Liver (tissue), 9 donors: ENCODE results near the gene MUC6. TPM values are rescaled to one million over a fixed set of nuclear protein-coding genes. Genes with fewer than 3 reads are reported as not detected.

Experiments used
- DNase-seq: peaks from one replicate; pipeline ENCODE4 v3.0.0-alpha.2; 2017; ENCODE audit warnings: low spot score
- H3K27ac ChIP-seq, 2 donors: one replicate each; pipeline ENCODE4 v1.7.0; 2013; ENCODE audit warnings: inconsistent platforms in 2 of 2, low read length in 2 of 2, control low read depth in 1 of 2, low read depth in 1 of 2, mild to moderate bottlenecking in 1 of 2
- H3K27me3 ChIP-seq, 4 donors: one replicate each; pipeline versions ENCODE4 v1.6.1 to v1.7.0; 2013; ENCODE audit warnings: low read length in 3 of 4, inconsistent platforms in 1 of 4, mild to moderate bottlenecking in 1 of 4, moderate library complexity in 1 of 4; ENCODE audit not compliant: control insufficient read depth in 4 of 4, insufficient read depth in 4 of 4
- H3K36me3 ChIP-seq, 4 donors: one replicate each; pipeline versions ENCODE4 v1.6.1 to v1.7.0; 2013; ENCODE audit warnings: low read length in 3 of 4, mild to moderate bottlenecking in 3 of 4, low read depth in 1 of 4, moderate library complexity in 1 of 4; ENCODE audit not compliant: control insufficient read depth in 4 of 4, insufficient read depth in 3 of 4
- H3K4me1 ChIP-seq, 4 donors: one replicate each; pipeline versions ENCODE4 v1.6.1 to v1.7.0; 2013; ENCODE audit warnings: low read length in 3 of 4, mild to moderate bottlenecking in 3 of 4, moderate library complexity in 1 of 4; ENCODE audit not compliant: control insufficient read depth in 4 of 4, insufficient read depth in 4 of 4
- H3K4me3 ChIP-seq, 3 donors: one replicate each; pipeline versions ENCODE4 v1.6.1 to v1.7.0; 2013; ENCODE audit warnings: low read length in 3 of 3, control low read depth in 1 of 3, low read depth in 1 of 3, mild to moderate bottlenecking in 1 of 3
- H3K9ac ChIP-seq, 2 donors: one replicate each; pipeline ENCODE4 v1.7.0; 2013; ENCODE audit warnings: low read length in 2 of 2, mild to moderate bottlenecking in 2 of 2, moderate library complexity in 2 of 2, control low read depth in 1 of 2, low read depth in 1 of 2
- H3K9me3 ChIP-seq, 4 donors: one replicate each; pipeline versions ENCODE4 v1.6.1 to v1.7.0; 2013; ENCODE audit warnings: low read length in 3 of 4; ENCODE audit not compliant: control insufficient read depth in 4 of 4
- EGR1 ChIP-seq, 2 donors: IDR thresholded peaks; 2 replicates each; pipeline ENCODE4 v1.6.1; 2016 to 2018; ENCODE audit warnings: antibody characterized with exemption in 2 of 2, low read depth in 2 of 2
- FOXA1 ChIP-seq: IDR thresholded peaks from 2 replicates; pipeline ENCODE4 v1.6.1; 2016; ENCODE audit warnings: antibody characterized with exemption
- FOXA2 ChIP-seq: IDR thresholded peaks from 2 replicates; pipeline ENCODE4 v1.6.1; 2016; ENCODE audit warnings: antibody characterized with exemption
- GABPA ChIP-seq, 2 donors: IDR thresholded peaks in 1 of 2; conservative IDR thresholded peaks in 1 of 2; 2 replicates each; pipeline ENCODE4 v1.6.1; 2016; ENCODE audit warnings: antibody characterized with exemption in 2 of 2, mild to moderate bottlenecking in 1 of 2, moderate library complexity in 1 of 2
- HNF4A ChIP-seq, 2 donors: conservative IDR thresholded peaks; 2 replicates each; pipeline ENCODE4 v1.6.1; 2016; ENCODE audit warnings: antibody characterized with exemption in 2 of 2, mild to moderate bottlenecking in 2 of 2
- HNF4G ChIP-seq: IDR thresholded peaks from 2 replicates; pipeline ENCODE4 v1.6.1; 2016; ENCODE audit warnings: antibody characterized with exemption
- JUND ChIP-seq, 2 donors: IDR thresholded peaks; 2 replicates each; pipeline ENCODE4 v1.6.1; 2016; ENCODE audit warnings: antibody characterized with exemption in 2 of 2
- NR2F2 ChIP-seq: IDR thresholded peaks from 2 replicates; pipeline ENCODE4 v1.6.1; 2016; ENCODE audit warnings: antibody characterized with exemption
- RAD21 ChIP-seq, 2 donors: IDR thresholded peaks; 2 replicates each; pipeline ENCODE4 v1.6.1; 2016; ENCODE audit warnings: antibody characterized with exemption in 2 of 2, mild to moderate bottlenecking in 2 of 2
- RXRA ChIP-seq, 2 donors: IDR thresholded peaks; 2 replicates each; pipeline ENCODE4 v1.6.1; 2017 to 2018; ENCODE audit warnings: antibody characterized with exemption in 2 of 2, mild to moderate bottlenecking in 1 of 2
- TAF1 ChIP-seq: conservative IDR thresholded peaks from 2 replicates; pipeline ENCODE4 v1.6.1; 2016; ENCODE audit warnings: antibody characterized with exemption, mild to moderate bottlenecking
- YY1 ChIP-seq: IDR thresholded peaks from 2 replicates; pipeline ENCODE4 v1.6.1; 2016; ENCODE audit warnings: antibody characterized with exemption, mild to moderate bottlenecking
- WGBS: extraction: QIAGEN DNeasy Blood & Tissue Kit; methylation state at CpG from one replicate; pipeline ENCODE4 v1.1.7; 2013; 5-methylcytosine and 5-hydroxymethylcytosine counted together
- polyA plus RNA-seq, 2 donors: library from polyadenylated mRNA; stranded (reverse) in 1 of 2; unstranded in 1 of 2; fragments of 200-250 nt in 1 of 2; fragments of >200 nt in 1 of 2; fragmentation: Nextera tagmentation in 1 of 2; extraction: Ambion mirVana in 1 of 2; gene quantifications; one replicate each; pipeline versions ENCODE4 v1.2.1 to v1.2.3, GENCODE V29; 2013 to 2015
- total RNA-seq, 2 donors: library from RNA; depleted of rRNA; stranded (reverse); fragments of >200 nt; gene quantifications; one replicate each; pipeline ENCODE4 v1.2.3, GENCODE V29; 2014
- TF ChIP-seq, protein P1 (sequence below): IDR thresholded peaks from 2 replicates; pipeline ENCODE4 v1.6.1; 2016; ENCODE audit warnings: antibody characterized with exemption
- TF ChIP-seq, protein P2 (sequence below): IDR thresholded peaks from 2 replicates; pipeline ENCODE4 v1.6.1; 2016; ENCODE audit warnings: antibody characterized with exemption, mild to moderate bottlenecking
- TF ChIP-seq, protein P3 (sequence below): fragments of 150-350 bp; IDR thresholded peaks from 2 replicates; pipeline ENCODE4 v1.5.1; 2017; ENCODE audit warnings: improper control_type of control experiment, low read depth, low read length; ENCODE audit not compliant: missing input control
- TF ChIP-seq, protein P4 (sequence below): IDR thresholded peaks from 2 replicates; pipeline ENCODE4 v1.6.1; 2016; ENCODE audit warnings: antibody characterized with exemption
- TF ChIP-seq, protein P5 (sequence below): IDR thresholded peaks from 2 replicates; pipeline ENCODE4 v1.6.1; 2016; ENCODE audit warnings: antibody characterized with exemption
- donor health status: healthy.
- donor health status: healthy.
- donor health status: healthy.
- donor health status: healthy.
- donor health status: healthy.

Gene MUC6
- total and polyA plus RNA-seq, 4 donors = 0.05 to 0.54 (median 0.18) TPM

DNA sequence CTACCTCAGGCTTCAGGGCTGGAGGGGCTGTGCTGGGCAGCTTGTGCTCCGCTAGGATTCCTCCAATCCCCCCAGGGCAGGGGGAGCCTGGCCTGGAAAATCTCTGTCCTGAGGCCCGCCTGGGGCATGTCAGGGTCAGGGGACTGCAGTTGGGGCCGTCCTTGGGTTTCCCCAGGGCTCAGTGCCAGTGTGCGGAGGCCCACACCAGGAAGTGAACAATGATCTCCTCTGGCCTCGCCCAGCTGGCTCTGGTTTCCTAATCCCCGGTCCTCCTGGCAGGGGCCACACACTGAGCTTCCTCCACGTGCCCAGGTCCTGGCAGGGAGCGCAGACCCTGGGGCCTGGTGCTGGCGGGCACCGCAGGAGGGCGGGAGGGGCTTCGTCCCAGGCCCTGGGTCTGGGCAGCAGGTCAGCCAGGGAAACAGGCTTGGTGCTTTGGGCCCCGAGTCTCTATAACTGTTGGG lies 36.8 kb upstream of the MUC6 start:
- TF ChIP-seq, protein P1, sequence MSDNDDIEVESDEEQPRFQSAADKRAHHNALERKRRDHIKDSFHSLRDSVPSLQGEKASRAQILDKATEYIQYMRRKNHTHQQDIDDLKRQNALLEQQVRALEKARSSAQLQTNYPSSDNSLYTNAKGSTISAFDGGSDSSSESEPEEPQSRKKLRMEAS = no peak
- peak; percentile 31 for TF ChIP-seq NR2F2
- no peak overlapping the region for H3K4me3 ChIP-seq
- H3K27me3 ChIP-seq = no peaks in the 10 kb centered on the region
- H3K9me3 ChIP-seq = no peaks in the 10 kb centered on the region
- no peak for DNase-seq
- WGBS = 26% methylated on average over 13 of the region's 13 CpGs
- peaks cover 0 to 6% (median 3%) of the 10 kb centered on the region in 4 donors for H3K4me1 ChIP-seq
- H3K9ac ChIP-seq = no peak overlapping the region
- no peak overlapping the region for H3K27ac ChIP-seq
- no peaks in the 10 kb centered on the region for H3K36me3 ChIP-seq

DNA sequence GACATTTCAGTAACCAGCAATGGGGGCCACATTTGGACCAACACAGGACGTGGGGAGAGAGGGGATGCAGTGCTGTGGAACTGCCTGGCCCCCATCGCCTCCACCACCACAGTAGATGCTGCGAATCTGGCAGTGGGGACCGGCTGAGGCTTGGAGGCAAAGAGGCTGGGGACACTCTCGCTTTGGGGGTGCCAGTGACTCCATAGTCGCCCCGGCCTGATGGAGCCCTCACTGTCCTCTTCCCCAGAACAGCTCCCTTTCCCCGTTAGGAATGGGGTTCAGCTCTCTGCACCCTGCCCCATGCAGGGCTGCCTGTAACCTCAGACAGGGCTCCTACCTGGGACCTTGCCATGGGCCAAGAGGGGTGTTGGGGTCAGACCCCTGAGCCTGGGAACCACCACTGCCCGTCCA lies 36.3 kb upstream of the MUC6 start:
- TF ChIP-seq EGR1 (IDR thresholded peaks at IDR 0.05; ENCODE audit: low read depth in 2 of 2) (no peak), JUND (IDR thresholded peaks at IDR 0.05) (no peak), RXRA (IDR thresholded peaks at IDR 0.05) (no peak), RAD21 (IDR thresholded peaks at IDR 0.05) (no peak), TAF1 (no peak), HNF4G (no peak), YY1 (no peak), FOXA1 (no peak), HNF4A (conservative IDR thresholded peaks at IDR 0.05) (no peak), GABPA (IDR thresholded peaks at IDR 0.05 in 1 of 2, conservative IDR thresholded peaks at IDR 0.05 in 1 of 2) (no peak), FOXA2 (no peak)
- TF ChIP-seq, protein P2, sequence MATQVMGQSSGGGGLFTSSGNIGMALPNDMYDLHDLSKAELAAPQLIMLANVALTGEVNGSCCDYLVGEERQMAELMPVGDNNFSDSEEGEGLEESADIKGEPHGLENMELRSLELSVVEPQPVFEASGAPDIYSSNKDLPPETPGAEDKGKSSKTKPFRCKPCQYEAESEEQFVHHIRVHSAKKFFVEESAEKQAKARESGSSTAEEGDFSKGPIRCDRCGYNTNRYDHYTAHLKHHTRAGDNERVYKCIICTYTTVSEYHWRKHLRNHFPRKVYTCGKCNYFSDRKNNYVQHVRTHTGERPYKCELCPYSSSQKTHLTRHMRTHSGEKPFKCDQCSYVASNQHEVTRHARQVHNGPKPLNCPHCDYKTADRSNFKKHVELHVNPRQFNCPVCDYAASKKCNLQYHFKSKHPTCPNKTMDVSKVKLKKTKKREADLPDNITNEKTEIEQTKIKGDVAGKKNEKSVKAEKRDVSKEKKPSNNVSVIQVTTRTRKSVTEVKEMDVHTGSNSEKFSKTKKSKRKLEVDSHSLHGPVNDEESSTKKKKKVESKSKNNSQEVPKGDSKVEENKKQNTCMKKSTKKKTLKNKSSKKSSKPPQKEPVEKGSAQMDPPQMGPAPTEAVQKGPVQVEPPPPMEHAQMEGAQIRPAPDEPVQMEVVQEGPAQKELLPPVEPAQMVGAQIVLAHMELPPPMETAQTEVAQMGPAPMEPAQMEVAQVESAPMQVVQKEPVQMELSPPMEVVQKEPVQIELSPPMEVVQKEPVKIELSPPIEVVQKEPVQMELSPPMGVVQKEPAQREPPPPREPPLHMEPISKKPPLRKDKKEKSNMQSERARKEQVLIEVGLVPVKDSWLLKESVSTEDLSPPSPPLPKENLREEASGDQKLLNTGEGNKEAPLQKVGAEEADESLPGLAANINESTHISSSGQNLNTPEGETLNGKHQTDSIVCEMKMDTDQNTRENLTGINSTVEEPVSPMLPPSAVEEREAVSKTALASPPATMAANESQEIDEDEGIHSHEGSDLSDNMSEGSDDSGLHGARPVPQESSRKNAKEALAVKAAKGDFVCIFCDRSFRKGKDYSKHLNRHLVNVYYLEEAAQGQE = no peak
- TF ChIP-seq, protein P3, sequence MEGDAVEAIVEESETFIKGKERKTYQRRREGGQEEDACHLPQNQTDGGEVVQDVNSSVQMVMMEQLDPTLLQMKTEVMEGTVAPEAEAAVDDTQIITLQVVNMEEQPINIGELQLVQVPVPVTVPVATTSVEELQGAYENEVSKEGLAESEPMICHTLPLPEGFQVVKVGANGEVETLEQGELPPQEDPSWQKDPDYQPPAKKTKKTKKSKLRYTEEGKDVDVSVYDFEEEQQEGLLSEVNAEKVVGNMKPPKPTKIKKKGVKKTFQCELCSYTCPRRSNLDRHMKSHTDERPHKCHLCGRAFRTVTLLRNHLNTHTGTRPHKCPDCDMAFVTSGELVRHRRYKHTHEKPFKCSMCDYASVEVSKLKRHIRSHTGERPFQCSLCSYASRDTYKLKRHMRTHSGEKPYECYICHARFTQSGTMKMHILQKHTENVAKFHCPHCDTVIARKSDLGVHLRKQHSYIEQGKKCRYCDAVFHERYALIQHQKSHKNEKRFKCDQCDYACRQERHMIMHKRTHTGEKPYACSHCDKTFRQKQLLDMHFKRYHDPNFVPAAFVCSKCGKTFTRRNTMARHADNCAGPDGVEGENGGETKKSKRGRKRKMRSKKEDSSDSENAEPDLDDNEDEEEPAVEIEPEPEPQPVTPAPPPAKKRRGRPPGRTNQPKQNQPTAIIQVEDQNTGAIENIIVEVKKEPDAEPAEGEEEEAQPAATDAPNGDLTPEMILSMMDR = no peak
- TF ChIP-seq, protein P1 = no peak
- TF ChIP-seq, protein P4, sequence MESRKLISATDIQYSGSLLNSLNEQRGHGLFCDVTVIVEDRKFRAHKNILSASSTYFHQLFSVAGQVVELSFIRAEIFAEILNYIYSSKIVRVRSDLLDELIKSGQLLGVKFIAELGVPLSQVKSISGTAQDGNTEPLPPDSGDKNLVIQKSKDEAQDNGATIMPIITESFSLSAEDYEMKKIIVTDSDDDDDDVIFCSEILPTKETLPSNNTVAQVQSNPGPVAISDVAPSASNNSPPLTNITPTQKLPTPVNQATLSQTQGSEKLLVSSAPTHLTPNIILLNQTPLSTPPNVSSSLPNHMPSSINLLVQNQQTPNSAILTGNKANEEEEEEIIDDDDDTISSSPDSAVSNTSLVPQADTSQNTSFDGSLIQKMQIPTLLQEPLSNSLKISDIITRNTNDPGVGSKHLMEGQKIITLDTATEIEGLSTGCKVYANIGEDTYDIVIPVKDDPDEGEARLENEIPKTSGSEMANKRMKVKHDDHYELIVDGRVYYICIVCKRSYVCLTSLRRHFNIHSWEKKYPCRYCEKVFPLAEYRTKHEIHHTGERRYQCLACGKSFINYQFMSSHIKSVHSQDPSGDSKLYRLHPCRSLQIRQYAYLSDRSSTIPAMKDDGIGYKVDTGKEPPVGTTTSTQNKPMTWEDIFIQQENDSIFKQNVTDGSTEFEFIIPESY = no peak
- TF ChIP-seq, protein P5, sequence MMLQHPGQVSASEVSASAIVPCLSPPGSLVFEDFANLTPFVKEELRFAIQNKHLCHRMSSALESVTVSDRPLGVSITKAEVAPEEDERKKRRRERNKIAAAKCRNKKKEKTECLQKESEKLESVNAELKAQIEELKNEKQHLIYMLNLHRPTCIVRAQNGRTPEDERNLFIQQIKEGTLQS = no peak
- Histone ChIP-seq H3K9ac (no peak overlapping the region), H3K4me3 (no peak overlapping the region), H3K36me3 (no peaks in the 10 kb centered on the region), H3K4me1 (peaks cover 0 to 6% (median 3%) of the 10 kb centered on the region in 4 donors), H3K9me3 (no peaks in the 10 kb centered on the region), H3K27ac (no peak overlapping the region), H3K27me3 (no peaks in the 10 kb centered on the region)
- DNase-seq = no peak
- 78% methylated on average over 9 of the region's 9 CpGs for WGBS
